ENCODE data around the gene DNAH10.

The DNAH10 gene

DNA sequence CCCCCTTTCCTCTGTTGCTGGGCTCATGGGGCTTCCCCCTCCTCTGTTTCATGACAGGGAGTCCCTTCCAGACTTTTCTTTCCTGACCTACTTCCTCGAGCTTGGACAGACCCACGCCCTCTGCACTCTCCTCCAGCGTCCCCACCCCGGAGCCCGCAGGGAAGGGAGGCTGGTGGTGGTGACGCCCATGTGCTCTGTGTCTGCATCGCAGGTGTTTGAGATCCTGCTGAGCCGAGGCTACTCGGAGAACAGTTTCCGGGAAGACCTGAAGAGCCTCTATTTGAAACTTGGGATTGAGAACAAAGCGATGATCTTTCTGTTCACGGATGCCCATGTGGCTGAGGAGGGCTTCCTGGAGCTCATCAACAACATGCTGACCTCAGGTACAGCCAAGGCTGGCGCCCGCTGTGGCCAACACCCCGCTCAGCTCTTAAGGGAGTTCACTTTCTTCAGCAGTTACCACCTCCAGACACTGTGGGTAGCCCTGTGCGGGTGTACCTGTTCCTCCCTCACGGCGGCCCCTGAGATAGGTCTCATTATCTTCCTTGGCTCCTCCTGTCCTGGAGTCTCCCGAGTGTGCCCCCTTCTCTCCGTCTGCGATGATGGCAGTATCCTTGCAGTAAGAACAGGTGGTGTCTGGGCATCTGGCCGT lies 125.0 kb downstream of the DNAH10 start:
- WGBS (ENCODE audit: insufficient coverage): 92% methylated on average over 22 of the region's 22 CpGs
- Histone ChIP-seq H3K4me3 (ENCODE audit: control insufficient read depth in 1 of 7, extremely low read depth in 1 of 7, insufficient read depth in 4 of 7, low read depth in 2 of 7, low read length in 6 of 7) (no peak overlapping the region), H3K27me3 (replicated peaks in 2 of 5; ENCODE audit: control insufficient read depth in 4 of 5, insufficient read depth in 5 of 5, low read length in 4 of 5) (peaks cover 0 to 2% (median 0%) of the 10 kb centered on the region in 5 experiments), H3K36me3 (ENCODE audit: control insufficient read depth in 4 of 4, insufficient read depth in 4 of 4, low read length in 3 of 4) (no peaks in the 10 kb centered on the region), H3K9me3 (ENCODE audit: control extremely low read depth in 1 of 5, control insufficient read depth in 4 of 5, insufficient read depth in 2 of 5, low read depth in 1 of 5, low read length in 4 of 5) (no peaks in the 10 kb centered on the region), H3K4me1 (ENCODE audit: control extremely low read depth in 1 of 4, control insufficient read depth in 4 of 4, insufficient read depth in 4 of 4, low read length in 3 of 4) (peaks cover 0 to 4% (median 0%) of the 10 kb centered on the region in 4 experiments), H3K27ac (ENCODE audit: insufficient read depth in 1 of 2, low read depth in 1 of 2, low read length in 2 of 2, poor library complexity in 1 of 2, severe bottlenecking in 2 of 2) (no peak overlapping the region)
- no peak for DNase-seq
- ChIA-PET POLR2A (no interaction called here), CTCF (interaction anchor here (1.3 to 1.7 kb wide), 2 partner anchors 12 to 18 kb away, joined by 3 to 4 read pairs; no protein-coding TSS in a partner anchor)

- no peak overlapping the region for H3K27ac ChIP-seq (ENCODE audit: insufficient read depth in 1 of 2, low read depth in 1 of 2, low read length in 2 of 2, poor library complexity in 1 of 2, severe bottlenecking in 2 of 2)
- WGBS (ENCODE audit: insufficient coverage): 94% methylated on average over 7 of the region's 12 CpGs
- POLR2A ChIA-PET: no interaction called here
- no peak overlapping the region for H3K4me3 ChIP-seq (ENCODE audit: control insufficient read depth in 1 of 7, extremely low read depth in 1 of 7, insufficient read depth in 4 of 7, low read depth in 2 of 7, low read length in 6 of 7)
- CTCF ChIA-PET: interaction anchor here (2.8 kb wide), 1 partner anchor 17 kb away, joined by 14 read pairs; no protein-coding TSS in a partner anchor
- peaks cover 0 to 2% (median 0%) of the 10 kb centered on the region in 5 experiments for H3K27me3 ChIP-seq (replicated peaks in 2 of 5; ENCODE audit: control insufficient read depth in 4 of 5, insufficient read depth in 5 of 5, low read length in 4 of 5)
- H3K4me1 ChIP-seq (ENCODE audit: control extremely low read depth in 1 of 4, control insufficient read depth in 4 of 4, insufficient read depth in 4 of 4, low read length in 3 of 4): peaks cover 0 to 4% (median 0%) of the 10 kb centered on the region in 4 experiments
- H3K9me3 ChIP-seq (ENCODE audit: control extremely low read depth in 1 of 5, control insufficient read depth in 4 of 5, insufficient read depth in 2 of 5, low read depth in 1 of 5, low read length in 4 of 5): no peaks in the 10 kb centered on the region
- no peaks in the 10 kb centered on the region for H3K36me3 ChIP-seq (ENCODE audit: control insufficient read depth in 4 of 4, insufficient read depth in 4 of 4, low read length in 3 of 4)
- no peak for DNase-seq
Observed at GRCh38 chr12:123888989-123889388, 126.9 kb downstream of the DNAH10 start.

- Histone ChIP-seq H3K4me1 (ENCODE audit: control extremely low read depth in 1 of 4, control insufficient read depth in 4 of 4, insufficient read depth in 4 of 4, low read length in 3 of 4) (peaks cover 0 to 4% (median 0%) of the 10 kb centered on the region in 4 experiments), H3K27me3 (replicated peaks in 2 of 5; ENCODE audit: control insufficient read depth in 4 of 5, insufficient read depth in 5 of 5, low read length in 4 of 5) (peaks cover 0 to 2% (median 0%) of the 10 kb centered on the region in 5 experiments), H3K4me3 (ENCODE audit: control insufficient read depth in 1 of 7, extremely low read depth in 1 of 7, insufficient read depth in 4 of 7, low read depth in 2 of 7, low read length in 6 of 7) (no peak overlapping the region), H3K9me3 (ENCODE audit: control extremely low read depth in 1 of 5, control insufficient read depth in 4 of 5, insufficient read depth in 2 of 5, low read depth in 1 of 5, low read length in 4 of 5) (no peaks in the 10 kb centered on the region), H3K36me3 (ENCODE audit: control insufficient read depth in 4 of 4, insufficient read depth in 4 of 4, low read length in 3 of 4) (no peaks in the 10 kb centered on the region), H3K27ac (ENCODE audit: insufficient read depth in 1 of 2, low read depth in 1 of 2, low read length in 2 of 2, poor library complexity in 1 of 2, severe bottlenecking in 2 of 2) (no peak overlapping the region)
- DNase-seq: peak in 2 of 3 donors; percentile 37 to 52
- POLR2A ChIA-PET: no interaction called here
- CTCF ChIA-PET: interaction anchor here (2.8 kb wide), 1 partner anchor 16 kb away, joined by 14 read pairs; no protein-coding TSS in a partner anchor
- WGBS (ENCODE audit: insufficient coverage): 98% methylated on average over 9 of the region's 12 CpGs
Observed at GRCh38 chr12:123889848-123890535, 127.9 kb downstream of the DNAH10 start.

GRCh38 chr12:123890536-123890902 lies 128.4 kb downstream of the DNAH10 start:
- CTCF ChIA-PET: interaction anchor here (2.8 kb wide), 1 partner anchor 15 kb away, joined by 14 read pairs; no protein-coding TSS in a partner anchor
- Histone ChIP-seq H3K4me3 (ENCODE audit: control insufficient read depth in 1 of 7, extremely low read depth in 1 of 7, insufficient read depth in 4 of 7, low read depth in 2 of 7, low read length in 6 of 7) (no peak overlapping the region), H3K4me1 (ENCODE audit: control extremely low read depth in 1 of 4, control insufficient read depth in 4 of 4, insufficient read depth in 4 of 4, low read length in 3 of 4) (peaks cover 0 to 4% (median 0%) of the 10 kb centered on the region in 4 experiments), H3K36me3 (ENCODE audit: control insufficient read depth in 4 of 4, insufficient read depth in 4 of 4, low read length in 3 of 4) (no peaks in the 10 kb centered on the region), H3K9me3 (ENCODE audit: control extremely low read depth in 1 of 5, control insufficient read depth in 4 of 5, insufficient read depth in 2 of 5, low read depth in 1 of 5, low read length in 4 of 5) (no peaks in the 10 kb centered on the region), H3K27ac (ENCODE audit: insufficient read depth in 1 of 2, low read depth in 1 of 2, low read length in 2 of 2, poor library complexity in 1 of 2, severe bottlenecking in 2 of 2) (no peak overlapping the region), H3K27me3 (replicated peaks in 2 of 5; ENCODE audit: control insufficient read depth in 4 of 5, insufficient read depth in 5 of 5, low read length in 4 of 5) (peaks cover 0 to 2% (median 0%) of the 10 kb centered on the region in 5 experiments)
- peak in 1 of 3 donors; percentile 13 for DNase-seq
- POLR2A ChIA-PET: no interaction called here
- 84% methylated on average over 9 of the region's 10 CpGs for WGBS (ENCODE audit: insufficient coverage)

DNA sequence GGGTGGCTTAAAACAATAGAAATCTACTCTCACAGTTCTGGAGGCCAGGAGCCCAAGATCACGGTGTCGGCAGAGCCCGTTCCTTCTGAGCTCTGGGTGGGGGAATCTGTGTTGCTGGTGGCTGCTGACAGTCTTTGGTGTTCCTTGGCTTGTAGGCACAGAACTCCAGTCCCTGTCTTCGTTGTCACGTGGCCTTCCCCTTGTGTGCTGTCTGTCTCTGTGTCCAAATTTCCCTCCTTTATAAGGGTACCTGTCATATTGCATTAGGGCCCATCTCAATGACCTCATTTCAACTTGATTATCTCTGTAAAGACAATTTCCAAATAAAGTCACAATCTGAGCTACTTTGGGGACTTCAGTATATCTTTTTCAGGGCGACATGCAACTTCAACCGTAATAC lies 128.9 kb downstream of the DNAH10 start:
- Histone ChIP-seq H3K4me3 (ENCODE audit: control insufficient read depth in 1 of 7, extremely low read depth in 1 of 7, insufficient read depth in 4 of 7, low read depth in 2 of 7, low read length in 6 of 7) (no peak overlapping the region), H3K27ac (ENCODE audit: insufficient read depth in 1 of 2, low read depth in 1 of 2, low read length in 2 of 2, poor library complexity in 1 of 2, severe bottlenecking in 2 of 2) (no peak overlapping the region), H3K4me1 (ENCODE audit: control extremely low read depth in 1 of 4, control insufficient read depth in 4 of 4, insufficient read depth in 4 of 4, low read length in 3 of 4) (peaks cover 0 to 4% (median 0%) of the 10 kb centered on the region in 4 experiments), H3K9me3 (ENCODE audit: control extremely low read depth in 1 of 5, control insufficient read depth in 4 of 5, insufficient read depth in 2 of 5, low read depth in 1 of 5, low read length in 4 of 5) (no peaks in the 10 kb centered on the region), H3K27me3 (replicated peaks in 2 of 5; ENCODE audit: control insufficient read depth in 4 of 5, insufficient read depth in 5 of 5, low read length in 4 of 5) (peaks cover 0 to 2% (median 0%) of the 10 kb centered on the region in 5 experiments), H3K36me3 (ENCODE audit: control insufficient read depth in 4 of 4, insufficient read depth in 4 of 4, low read length in 3 of 4) (no peaks in the 10 kb centered on the region)
- DNase-seq: no peak
- WGBS (ENCODE audit: insufficient coverage): 93% methylated on average over 7 of the region's 7 CpGs
- ChIA-PET CTCF (interaction anchor here (2.8 kb wide), 1 partner anchor 15 kb away, joined by 14 read pairs; no protein-coding TSS in a partner anchor), POLR2A (no interaction called here)

GRCh38 chr12:123891516-123892179 lies 129.5 kb downstream of the DNAH10 start:
- ChIA-PET CTCF (interaction anchor here (2.8 kb wide), 1 partner anchor 14 kb away, joined by 14 read pairs; no protein-coding TSS in a partner anchor), POLR2A (no interaction called here)
- 84% methylated on average over 14 of the region's 15 CpGs for WGBS (ENCODE audit: insufficient coverage)
- no peaks in the 10 kb centered on the region for H3K36me3 ChIP-seq (ENCODE audit: control insufficient read depth in 4 of 4, insufficient read depth in 4 of 4, low read length in 3 of 4)
- H3K9me3 ChIP-seq (ENCODE audit: control extremely low read depth in 1 of 5, control insufficient read depth in 4 of 5, insufficient read depth in 2 of 5, low read depth in 1 of 5, low read length in 4 of 5): no peaks in the 10 kb centered on the region
- DNase-seq: no peak
- H3K27ac ChIP-seq (ENCODE audit: insufficient read depth in 1 of 2, low read depth in 1 of 2, low read length in 2 of 2, poor library complexity in 1 of 2, severe bottlenecking in 2 of 2): no peak overlapping the region
- H3K4me3 ChIP-seq (ENCODE audit: control insufficient read depth in 1 of 7, extremely low read depth in 1 of 7, insufficient read depth in 4 of 7, low read depth in 2 of 7, low read length in 6 of 7): no peak overlapping the region
- H3K27me3 ChIP-seq (replicated peaks in 2 of 5; ENCODE audit: control insufficient read depth in 4 of 5, insufficient read depth in 5 of 5, low read length in 4 of 5): peaks cover 0 to 2% (median 0%) of the 10 kb centered on the region in 5 experiments
- H3K4me1 ChIP-seq (ENCODE audit: control extremely low read depth in 1 of 4, control insufficient read depth in 4 of 4, insufficient read depth in 4 of 4, low read length in 3 of 4): peaks cover 0 to 4% (median 0%) of the 10 kb centered on the region in 4 experiments
